Muscle layer of colon (tissue), 2 donors: Measurements from ENCODE around the gene BTBD9.

Experiments
- H3K27ac ChIP-seq: one replicate; pipeline ENCODE4 v1.7.0; 2013; ENCODE audit warnings: low read depth, mild to moderate bottlenecking, low read length, moderate library complexity
- H3K27me3 ChIP-seq, 2 donors: one replicate each; pipeline ENCODE4 v1.7.0; 2013; ENCODE audit warnings: low read length in 2 of 2, mild to moderate bottlenecking in 2 of 2; ENCODE audit not compliant: insufficient read depth in 2 of 2, control insufficient read depth in 1 of 2
- H3K36me3 ChIP-seq: one replicate; pipeline ENCODE4 v1.7.0; 2013; ENCODE audit warnings: mild to moderate bottlenecking, low read length; ENCODE audit not compliant: insufficient read depth
- H3K4me1 ChIP-seq: one replicate; pipeline ENCODE4 v1.7.0; 2013; ENCODE audit warnings: mild to moderate bottlenecking, low read length; ENCODE audit not compliant: insufficient read depth
- H3K4me3 ChIP-seq, 2 donors: one replicate each; pipeline ENCODE4 v1.7.0; 2013; ENCODE audit warnings: low read length in 2 of 2, low read depth in 1 of 2, mild to moderate bottlenecking in 1 of 2, moderate library complexity in 1 of 2
- H3K9ac ChIP-seq: one replicate; pipeline ENCODE4 v1.7.0; 2013; ENCODE audit warnings: low read length
- H3K9me3 ChIP-seq: one replicate; pipeline ENCODE4 v1.7.0; 2013; ENCODE audit warnings: mild to moderate bottlenecking, low read length
- donor health status: abdominal sarcoma.
- donor health status: Adenocarcinoma of cecum.

Gene BTBD9

DNA sequence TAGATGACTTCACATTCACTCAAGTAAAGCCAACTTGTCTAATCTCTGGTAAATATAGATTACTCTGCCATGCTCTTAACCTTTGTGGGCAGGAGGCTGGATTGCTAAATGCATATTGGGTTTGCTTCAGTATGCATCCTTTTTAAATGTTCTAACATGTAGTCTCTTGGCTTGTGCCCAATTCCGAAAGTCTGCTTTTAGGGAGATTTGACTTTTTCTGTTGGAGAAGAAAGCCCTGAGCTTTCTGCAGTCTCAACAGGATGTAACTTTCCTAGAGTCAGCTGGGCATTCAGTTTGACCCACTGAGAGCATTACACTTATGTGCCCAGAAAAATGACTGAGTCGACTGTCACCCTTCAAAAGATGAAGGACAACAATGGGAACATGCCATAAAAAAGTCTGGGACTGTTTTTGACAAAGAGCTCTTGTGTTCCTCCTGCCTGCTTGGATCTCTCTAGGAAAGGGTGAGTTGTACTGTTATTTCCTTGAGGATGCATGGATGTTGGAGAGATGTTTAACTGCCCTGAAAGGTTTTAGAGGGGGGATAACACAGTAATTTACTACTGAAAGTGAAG, 520.9 kb downstream of the BTBD9 start:
- H3K27me3 ChIP-seq: no peaks in the 10 kb centered on the region
- no peaks in the 10 kb centered on the region for H3K9me3 ChIP-seq
- H3K27ac ChIP-seq: no peak overlapping the region
- no peak overlapping the region for H3K4me3 ChIP-seq
- peaks cover 4% of the 10 kb centered on the region for H3K36me3 ChIP-seq
- no peak overlapping the region for H3K9ac ChIP-seq
- peaks cover 7% of the 10 kb centered on the region for H3K4me1 ChIP-seq
